Adipose tissue (tissue), 3 donors: Measurements from ENCODE around the gene TPI1. TPM values are rescaled to one million over a fixed set of nuclear protein-coding genes. Genes with fewer than 3 reads are reported as not detected.

Experiments
- H3K27ac ChIP-seq: one replicate; pipeline ENCODE4 v1.5.1; 2013; ENCODE audit warnings: low read depth, low read length
- WGBS, 3 donors: extraction: QIAGEN DNeasy Blood & Tissue Kit; methylation state at CpG; one replicate each; pipeline ENCODE4 v1.1.7; 2013; 5-methylcytosine and 5-hydroxymethylcytosine counted together
- polyA plus RNA-seq, 3 donors: library from polyadenylated mRNA; stranded (reverse); fragments of 200-250 nt; gene quantifications; one replicate each; pipeline ENCODE4 v1.2.3, GENCODE V29; 2013
- donor health status: healthy with polysubstance abuse.
- donor health status: Bipolar disorder and iron deficiency.
- donor health status: healthy.

The TPI1 gene
- polyA plus RNA-seq, 3 donors = 244 to 500 (median 371) TPM

- no peak within 1 kb of the TSS for H3K27ac ChIP-seq
- WGBS, 3 donors = 67 to 71% (median 70%) methylated on average over 23 to 24 of the region's 24 CpGs
These were observed 26.4 kb upstream of the TPI1 start, which contains the start of gene GNB3 for GRCh38 chr12:6840761-6841515. Gene GNB3 (plus strand): TSS chr12:6840925. CDS start chr12:6841288, 363 bp downstream.

GRCh38 chr12:6842075-6842474 is 25.3 kb upstream of the TPI1 start:
- WGBS, 3 donors = 71 to 95% (median 84%) methylated on average over 4 of the region's 4 CpGs
- no peak overlapping the region for H3K27ac ChIP-seq

- no peak overlapping the region for H3K27ac ChIP-seq
- 78 to 80% (median 80%) methylated on average over 16 of the region's 16 CpGs for WGBS, 3 donors
These were observed 24.0 kb upstream of the TPI1 start for GRCh38 chr12:6843118-6843902.

- H3K27ac ChIP-seq = no peak overlapping the region
- 82 to 93% (median 86%) methylated on average over 11 to 17 of the region's 17 CpGs for WGBS, 3 donors
These were observed 21.9 kb upstream of the TPI1 start for GRCh38 chr12:6845395-6845794.

GRCh38 chr12:6846316-6846869 is 20.9 kb upstream of the TPI1 start:
- WGBS, 3 donors = 77 to 89% (median 89%) methylated on average over 7 of the region's 7 CpGs
- H3K27ac ChIP-seq = no peak overlapping the region

GRCh38 chr12:6847676-6848075 is 19.7 kb upstream of the TPI1 start:
- 93 to 96% (median 93%) methylated on average over 2 of the region's 2 CpGs for WGBS, 3 donors
- no peak overlapping the region for H3K27ac ChIP-seq

GRCh38 chr12:6849427-6849826 is 17.9 kb upstream of the TPI1 start:
- no peak overlapping the region for H3K27ac ChIP-seq
- 66 to 95% (median 80%) methylated on average over 2 of the region's 2 CpGs for WGBS, 3 donors

- 79 to 87% (median 84%) methylated on average over 10 of the region's 10 CpGs for WGBS, 3 donors
- no peak overlapping the region for H3K27ac ChIP-seq
These were observed 17.3 kb upstream of the TPI1 start for GRCh38 chr12:6849976-6850560.

- 40 to 51% (median 40%) methylated on average over 16 of the region's 16 CpGs for WGBS, 3 donors
These were observed 16.6 kb upstream of the TPI1 start for GRCh38 chr12:6850796-6851152.

GRCh38 chr12:6851153-6851920 is 16.0 kb upstream of the TPI1 start, which contains the start of gene CDCA3:
Gene CDCA3 (minus strand): TSS chr12:6851286. CDS start chr12:6850952, 334 bp downstream.
- 0% methylated on average over 37 of the region's 37 CpGs for WGBS, 3 donors
- peak within 1 kb of the TSS; percentile 74 for H3K27ac ChIP-seq

More at GRCh38 chr12:6850796-6851152, 16.6 kb upstream of the TPI1 start:
- no peak overlapping the region for H3K27ac ChIP-seq

GRCh38 chr12:6851921-6852650 is 15.2 kb upstream of the TPI1 start, which contains the start of gene USP5:
Gene USP5 (plus strand): TSS chr12:6852150. CDS start chr12:6852180, 30 bp downstream.
- 0% methylated on average over 64 to 65 of the region's 65 CpGs for WGBS, 3 donors

GRCh38 chr12:6852651-6853354 is 14.5 kb upstream of the TPI1 start:
- no peak overlapping the region for H3K27ac ChIP-seq
- WGBS, 3 donors = 1 to 3% (median 2%) methylated on average over 18 of the region's 18 CpGs

More at GRCh38 chr12:6851921-6852650, 15.2 kb upstream of the TPI1 start, which contains the start of gene USP5:
- H3K27ac ChIP-seq = peak within 1 kb of the TSS; percentile 74

GRCh38 chr12:6853626-6854025 is 13.7 kb upstream of the TPI1 start:
- WGBS, 3 donors = 42 to 77% (median 66%) methylated on average over 1 of the region's 1 CpG
- H3K27ac ChIP-seq = no peak overlapping the region

GRCh38 chr12:6854036-6854435 is 13.3 kb upstream of the TPI1 start:
- WGBS, 3 donors = 57 to 81% (median 80%) methylated on average over 6 of the region's 6 CpGs
- no peak overlapping the region for H3K27ac ChIP-seq

GRCh38 chr12:6855322-6855721 is 12.0 kb upstream of the TPI1 start:
- H3K27ac ChIP-seq = no peak overlapping the region
- 88 to 94% (median 88%) methylated on average over 14 of the region's 14 CpGs for WGBS, 3 donors

GRCh38 chr12:6858799-6859198 is 8.5 kb upstream of the TPI1 start:
- 93 to 96% (median 94%) methylated on average over 2 of the region's 2 CpGs for WGBS, 3 donors

GRCh38 chr12:6860116-6860515 is 7.2 kb upstream of the TPI1 start:
- no peak overlapping the region for H3K27ac ChIP-seq
- WGBS, 3 donors = 94 to 95% (median 95%) methylated on average over 9 of the region's 9 CpGs

More at GRCh38 chr12:6858799-6859198, 8.5 kb upstream of the TPI1 start:
- H3K27ac ChIP-seq = no peak overlapping the region
